NCI-H1417 (cell line): ENCODE data around the gene PREX1.

Experiments used
- DNase-seq, 3 experiments: peaks; one replicate each; lab custom pipeline; 2025; lab: John Stamatoyannopoulos, UW

Gene PREX1

GRCh38 chr20:48657426-48658197 lies 170.2 kb downstream of the PREX1 start:
- peak; percentile 64 to 89 (median 69) for DNase-seq

GRCh38 chr20:48656661-48657211 lies 171.1 kb downstream of the PREX1 start:
- DNase-seq: no peak

- no peak for DNase-seq
Measured at GRCh38 chr20:48656137-48656536, 171.7 kb downstream of the PREX1 start.

- no peak for DNase-seq
Measured at GRCh38 chr20:48653706-48654051, 174.1 kb downstream of the PREX1 start.

GRCh38 chr20:48652961-48653705 lies 174.7 kb downstream of the PREX1 start:
- no peak for DNase-seq

GRCh38 chr20:48651960-48652359 lies 175.8 kb downstream of the PREX1 start:
- DNase-seq: no peak

GRCh38 chr20:48651271-48651670 lies 176.5 kb downstream of the PREX1 start:
- DNase-seq: no peak

GRCh38 chr20:48649868-48650267 lies 177.9 kb downstream of the PREX1 start:
- no peak for DNase-seq

GRCh38 chr20:48649104-48649626 lies 178.6 kb downstream of the PREX1 start:
- DNase-seq: no peak

GRCh38 chr20:48648482-48649051 lies 179.2 kb downstream of the PREX1 start:
- peak in 2 of 3 experiments; percentile 50 to 72 for DNase-seq

GRCh38 chr20:48647858-48648257 lies 179.9 kb downstream of the PREX1 start:
- DNase-seq: no peak

GRCh38 chr20:48645666-48646065 lies 182.1 kb downstream of the PREX1 start:
- no peak for DNase-seq

GRCh38 chr20:48644286-48644828 lies 183.4 kb downstream of the PREX1 start:
- DNase-seq: no peak

- no peak for DNase-seq
Measured at GRCh38 chr20:48642105-48642880, 185.5 kb downstream of the PREX1 start.

GRCh38 chr20:48640871-48641270 lies 186.9 kb downstream of the PREX1 start:
- DNase-seq: no peak

- no peak for DNase-seq
Measured at GRCh38 chr20:48639899-48640298, 187.9 kb downstream of the PREX1 start.

GRCh38 chr20:48638546-48638945 lies 189.3 kb downstream of the PREX1 start:
- DNase-seq: no peak

- no peak for DNase-seq
Measured at GRCh38 chr20:48637461-48637860, 190.3 kb downstream of the PREX1 start.

GRCh38 chr20:48636301-48636700 lies 191.5 kb downstream of the PREX1 start:
- DNase-seq: no peak

GRCh38 chr20:48635791-48636267 lies 192.0 kb downstream of the PREX1 start:
- DNase-seq: peak in 2 of 3 experiments; percentile 37 to 49

GRCh38 chr20:48635361-48635760 lies 192.4 kb downstream of the PREX1 start:
- no peak for DNase-seq
